ENCODE results near the gene ABCB9.

GRCh38 chr12:122929148-122929538 lies 37.1 kb downstream of the ABCB9 start:
- TF ChIP-seq, protein P1, sequence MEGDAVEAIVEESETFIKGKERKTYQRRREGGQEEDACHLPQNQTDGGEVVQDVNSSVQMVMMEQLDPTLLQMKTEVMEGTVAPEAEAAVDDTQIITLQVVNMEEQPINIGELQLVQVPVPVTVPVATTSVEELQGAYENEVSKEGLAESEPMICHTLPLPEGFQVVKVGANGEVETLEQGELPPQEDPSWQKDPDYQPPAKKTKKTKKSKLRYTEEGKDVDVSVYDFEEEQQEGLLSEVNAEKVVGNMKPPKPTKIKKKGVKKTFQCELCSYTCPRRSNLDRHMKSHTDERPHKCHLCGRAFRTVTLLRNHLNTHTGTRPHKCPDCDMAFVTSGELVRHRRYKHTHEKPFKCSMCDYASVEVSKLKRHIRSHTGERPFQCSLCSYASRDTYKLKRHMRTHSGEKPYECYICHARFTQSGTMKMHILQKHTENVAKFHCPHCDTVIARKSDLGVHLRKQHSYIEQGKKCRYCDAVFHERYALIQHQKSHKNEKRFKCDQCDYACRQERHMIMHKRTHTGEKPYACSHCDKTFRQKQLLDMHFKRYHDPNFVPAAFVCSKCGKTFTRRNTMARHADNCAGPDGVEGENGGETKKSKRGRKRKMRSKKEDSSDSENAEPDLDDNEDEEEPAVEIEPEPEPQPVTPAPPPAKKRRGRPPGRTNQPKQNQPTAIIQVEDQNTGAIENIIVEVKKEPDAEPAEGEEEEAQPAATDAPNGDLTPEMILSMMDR (IDR thresholded peaks at IDR 0.05) = no peak
- TF ChIP-seq POLR2A (IDR thresholded peaks at IDR 0.05) = no peak

Data from gastroesophageal sphincter (tissue), 3 donors.